Stimulated activated CD8-positive, alpha-beta memory T cell treated with anti-CD3 and anti-CD28 coated beads, Interleukin-7, amount 100 ng/mL, for 1 hour (primary cell): ENCODE measurements around the gene ANOS1.

Source experiments
- DNase-seq, 2 donors: peaks; one replicate each; pipeline ENCODE4 v3.0.0-alpha.2; 2020; ENCODE audit warnings: low read depth in 2 of 2

The ANOS1 gene

DNA sequence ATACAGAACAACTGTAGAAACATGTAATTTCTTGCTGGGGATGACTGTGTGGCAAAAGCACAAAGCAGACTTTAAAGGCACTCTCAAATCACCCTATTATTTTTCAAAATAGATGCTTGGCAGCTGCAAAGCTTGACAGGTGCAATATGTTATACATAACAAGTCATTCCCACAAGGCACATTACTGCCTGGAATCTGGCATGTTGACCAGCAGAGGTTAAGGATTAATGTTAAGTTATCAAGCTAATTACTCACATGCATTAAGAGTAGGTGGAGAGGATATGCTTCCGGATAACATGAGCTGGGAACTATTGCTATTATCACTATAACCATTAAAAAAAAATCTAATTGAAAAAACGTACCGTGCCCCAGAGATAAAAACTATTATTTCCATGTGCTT lies 17.8 kb downstream of the ANOS1 start:
- DNase-seq: no peak

GRCh38 chrX:8711401-8711800 lies 20.5 kb downstream of the ANOS1 start:
- DNase-seq: no peak

- no peak for DNase-seq
Observed at GRCh38 chrX:8704184-8704583, 27.8 kb downstream of the ANOS1 start.

DNA sequence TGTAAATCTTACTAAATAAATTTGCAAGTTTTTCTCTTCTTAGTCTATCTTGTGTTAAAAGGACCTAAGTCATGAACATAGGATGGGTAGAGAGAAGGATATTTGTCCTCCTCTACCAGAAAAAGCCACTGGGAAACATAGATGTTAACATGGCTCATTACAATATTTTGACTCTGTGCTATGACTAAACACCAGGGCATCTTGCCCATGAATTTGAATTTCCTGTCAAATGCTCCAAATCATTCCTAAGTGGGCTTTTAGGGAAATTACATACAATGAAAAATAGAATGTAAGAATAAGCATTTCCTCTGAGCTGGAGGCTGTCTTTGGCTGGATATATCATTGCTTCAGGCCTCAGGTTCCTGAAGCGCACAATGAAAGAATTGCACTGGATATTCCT lies 39.1 kb downstream of the ANOS1 start:
- no peak for DNase-seq

DNA sequence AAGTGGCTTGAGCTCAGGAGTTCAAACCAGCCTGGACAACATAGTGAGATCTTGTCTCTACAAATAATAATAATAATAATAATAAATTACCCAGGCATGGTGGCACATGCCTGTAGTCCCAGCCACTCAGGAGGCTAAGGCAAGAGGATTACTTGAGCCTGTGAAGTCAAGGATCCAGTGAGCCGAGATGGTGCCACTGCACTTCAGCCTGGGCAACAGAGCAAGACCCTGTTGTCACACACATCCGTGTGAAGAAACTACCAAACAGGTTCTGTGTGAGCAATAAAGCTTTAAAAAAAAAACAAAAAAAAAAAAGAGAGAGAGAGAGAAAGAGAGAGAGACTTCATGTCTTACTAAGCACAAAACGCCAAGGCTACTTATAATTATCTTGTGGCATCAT lies 42.5 kb downstream of the ANOS1 start:
- no peak for DNase-seq

- DNase-seq: no peak
Observed at GRCh38 chrX:8688776-8689175, 43.2 kb downstream of the ANOS1 start.

DNA sequence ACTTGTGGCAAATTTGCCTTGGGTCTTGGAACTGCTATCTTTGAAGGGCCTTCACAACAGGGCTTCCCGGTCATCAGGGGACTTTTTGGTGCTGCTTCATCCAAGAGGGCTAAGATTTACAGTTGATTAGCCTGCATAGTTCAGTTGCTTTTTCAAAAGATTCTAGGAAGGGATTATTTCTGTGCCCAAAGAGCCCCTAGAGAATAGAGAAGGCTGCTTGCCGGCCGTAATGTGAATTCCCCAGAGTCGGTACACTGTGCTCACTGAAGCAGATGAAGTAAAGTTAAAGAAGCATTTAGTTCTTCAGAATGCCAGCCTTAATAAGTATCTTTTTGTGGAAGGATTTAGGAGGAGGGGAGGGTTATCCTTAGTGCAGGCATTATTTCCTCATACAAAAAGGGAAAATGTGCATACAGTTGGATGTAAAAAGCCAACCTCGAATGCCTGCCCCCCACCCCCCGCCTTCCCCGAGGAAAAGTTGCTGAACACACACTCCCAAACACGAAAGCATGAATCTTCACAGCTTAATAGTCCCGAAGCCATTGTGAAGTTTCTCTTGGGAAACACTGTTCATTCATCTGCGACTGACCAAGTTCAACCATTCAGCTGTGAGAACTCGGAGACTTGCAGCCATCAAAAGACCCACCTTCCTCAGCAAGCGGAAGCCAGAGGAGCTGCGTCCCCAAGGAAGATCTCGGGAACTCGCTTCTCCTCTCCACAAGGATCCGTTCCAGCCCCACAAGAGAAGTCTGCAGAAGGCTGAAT lies 47.6 kb downstream of the ANOS1 start:
- DNase-seq: no peak

- DNase-seq: no peak
Observed at GRCh38 chrX:8683687-8684086, 48.2 kb downstream of the ANOS1 start.

DNA sequence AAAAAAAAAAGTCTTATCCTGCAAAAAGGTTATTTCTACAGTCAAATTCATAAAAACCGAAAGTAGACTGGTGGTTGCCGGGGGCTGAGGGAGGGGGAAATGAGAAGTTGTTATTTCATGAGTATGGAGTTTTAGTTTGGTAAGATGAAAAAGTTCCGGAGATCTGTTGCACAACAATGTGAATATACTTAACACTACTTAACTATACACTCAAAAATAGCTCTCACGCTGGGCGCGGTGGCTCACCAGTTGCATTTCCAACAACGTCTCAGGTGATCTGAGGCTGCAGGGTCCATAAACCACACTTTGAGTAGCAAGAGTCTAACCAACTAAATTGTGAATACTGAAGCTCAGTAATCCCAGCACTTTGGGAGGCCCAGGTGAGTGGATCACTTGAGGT lies 52.4 kb downstream of the ANOS1 start:
- DNase-seq: no peak

DNA sequence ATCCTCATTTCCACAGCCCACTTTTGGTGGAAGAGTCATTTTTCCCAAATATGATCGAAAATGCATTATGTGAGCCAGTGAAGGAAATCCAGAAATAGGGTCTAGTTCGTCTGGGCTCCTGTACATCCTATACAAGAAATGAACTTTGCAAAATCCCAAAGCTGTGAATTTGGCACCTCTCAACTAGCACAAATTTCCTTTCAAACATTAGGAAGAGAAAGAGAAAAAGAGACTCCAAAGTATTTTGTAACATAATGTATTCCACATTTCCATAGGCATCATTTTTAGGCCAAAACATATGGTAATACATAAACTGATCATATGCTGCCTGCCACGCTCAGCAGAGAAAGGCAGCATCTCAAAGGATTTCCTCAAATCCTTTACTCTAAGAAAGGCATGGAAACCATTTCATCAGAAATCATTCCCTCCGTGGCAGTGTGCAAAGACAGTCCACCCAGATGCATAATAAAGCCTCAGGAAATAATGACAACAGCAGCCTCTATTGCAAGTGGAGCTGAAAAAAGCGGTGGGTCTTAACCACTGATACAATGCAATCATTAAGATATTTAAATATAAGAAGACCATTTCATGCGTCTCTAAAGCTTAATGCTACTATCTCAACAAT lies 56.8 kb downstream of the ANOS1 start:
- DNase-seq: no peak

GRCh38 chrX:8673201-8673600 lies 58.7 kb downstream of the ANOS1 start:
- DNase-seq: no peak

- DNase-seq: no peak
Observed at GRCh38 chrX:8672176-8672575, 59.8 kb downstream of the ANOS1 start.

GRCh38 chrX:8668813-8669212 lies 63.1 kb downstream of the ANOS1 start:
- no peak for DNase-seq

GRCh38 chrX:8663325-8663724 lies 68.6 kb downstream of the ANOS1 start:
- DNase-seq: no peak

DNA sequence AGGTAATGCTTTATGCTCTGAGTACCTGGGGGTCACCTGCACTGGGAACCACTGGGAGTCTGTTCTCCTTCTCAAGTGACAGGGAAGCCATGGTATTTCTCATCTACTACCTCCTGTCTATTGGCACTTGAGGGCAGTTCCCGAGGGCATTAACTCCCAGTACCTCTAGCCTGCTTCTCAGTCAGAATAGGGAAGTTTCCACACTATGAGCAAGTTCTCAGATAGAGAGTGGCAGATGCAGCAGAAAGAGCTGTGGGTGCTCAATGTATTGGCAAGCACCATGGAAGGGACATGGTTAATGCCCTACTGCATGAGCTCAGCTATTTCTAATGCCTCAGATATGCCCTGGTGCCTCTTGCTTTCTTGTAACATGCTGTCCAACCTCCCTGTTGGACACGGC lies 74.1 kb downstream of the ANOS1 start:
- DNase-seq: no peak

DNA sequence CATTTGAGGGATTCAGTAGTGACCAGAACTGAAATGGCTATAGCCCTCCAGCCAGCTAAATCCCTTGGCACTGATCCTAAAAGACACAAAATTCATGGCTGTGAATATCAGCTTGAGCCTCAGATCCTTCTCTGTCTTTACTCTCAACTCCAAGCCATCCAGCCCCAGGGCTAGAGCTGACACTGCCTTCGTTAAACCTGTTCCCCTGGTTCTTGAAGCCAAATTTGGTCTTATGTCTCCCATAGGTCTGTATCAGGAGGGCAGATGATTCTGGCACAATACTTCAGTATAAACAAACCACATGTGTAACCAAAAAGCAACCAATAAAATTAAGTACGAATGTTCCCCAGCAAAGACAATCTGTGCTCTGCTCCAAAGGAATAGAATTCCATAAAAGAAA lies 78.0 kb downstream of the ANOS1 start:
- no peak for DNase-seq

DNA sequence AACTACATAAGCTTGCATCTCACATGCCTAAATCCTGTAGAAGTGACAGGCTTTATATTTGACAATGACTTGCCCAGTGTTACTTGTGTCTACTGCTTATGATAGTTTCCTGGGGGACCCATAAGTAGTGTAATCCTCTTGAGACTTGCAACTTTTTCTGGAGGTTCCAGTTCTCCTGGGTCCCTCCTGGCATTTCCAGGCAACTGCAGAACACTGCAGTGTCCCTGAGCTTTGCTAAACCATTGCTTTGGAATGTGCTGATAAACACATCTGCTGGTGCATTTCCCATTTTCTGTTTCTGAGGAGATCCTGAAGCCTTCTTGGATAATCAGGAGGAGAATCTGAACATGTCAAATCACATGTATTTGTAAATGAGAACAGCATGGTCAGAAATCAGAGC lies 82.0 kb downstream of the ANOS1 start:
- no peak for DNase-seq

DNA sequence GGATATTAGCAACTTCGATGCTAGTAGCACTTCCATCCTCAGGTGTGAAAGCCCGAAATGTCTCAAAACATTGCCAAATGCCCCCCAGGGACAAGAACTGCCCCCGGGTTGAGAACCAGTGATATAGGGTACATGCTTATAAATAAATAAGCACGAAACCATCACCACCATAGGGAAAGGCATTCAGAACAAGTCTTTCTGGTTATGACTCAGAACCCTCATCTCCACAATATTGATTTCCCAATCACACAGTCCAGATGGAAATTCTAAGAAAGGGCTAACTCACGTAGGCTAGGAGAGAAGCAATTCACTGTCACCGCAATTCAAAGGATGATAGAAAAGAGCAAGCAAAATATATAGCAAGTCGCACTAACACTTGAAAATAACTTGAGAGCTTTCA lies 84.8 kb downstream of the ANOS1 start:
- DNase-seq: no peak

DNA sequence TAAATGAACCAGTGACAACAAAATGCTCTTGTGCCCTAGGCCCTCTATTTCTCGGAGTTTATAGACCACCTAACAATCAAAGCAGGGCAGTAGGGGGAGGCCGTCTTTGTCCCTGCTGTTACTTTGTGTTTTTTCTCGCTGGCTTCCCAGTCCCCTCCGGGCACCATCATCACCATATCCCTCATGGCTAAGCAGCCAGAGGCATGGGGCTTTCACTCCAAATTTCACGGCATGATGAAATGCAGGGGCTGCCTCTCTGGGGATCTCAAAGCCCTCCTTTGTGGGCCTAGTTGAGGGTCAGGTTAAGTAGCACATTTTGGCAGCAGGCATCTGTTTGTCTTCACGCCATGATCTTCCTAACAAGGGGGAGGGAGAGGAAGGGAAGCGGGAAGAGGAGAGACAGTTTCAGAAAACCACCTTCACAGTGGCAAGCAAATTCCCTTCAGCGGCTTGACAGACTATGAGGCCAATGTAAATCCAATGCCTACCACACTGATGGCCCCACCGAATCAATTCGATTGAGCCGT lies 91.9 kb downstream of the ANOS1 start:
- no peak for DNase-seq

- DNase-seq: no peak
Observed at GRCh38 chrX:8636497-8636896, 95.4 kb downstream of the ANOS1 start.

DNA sequence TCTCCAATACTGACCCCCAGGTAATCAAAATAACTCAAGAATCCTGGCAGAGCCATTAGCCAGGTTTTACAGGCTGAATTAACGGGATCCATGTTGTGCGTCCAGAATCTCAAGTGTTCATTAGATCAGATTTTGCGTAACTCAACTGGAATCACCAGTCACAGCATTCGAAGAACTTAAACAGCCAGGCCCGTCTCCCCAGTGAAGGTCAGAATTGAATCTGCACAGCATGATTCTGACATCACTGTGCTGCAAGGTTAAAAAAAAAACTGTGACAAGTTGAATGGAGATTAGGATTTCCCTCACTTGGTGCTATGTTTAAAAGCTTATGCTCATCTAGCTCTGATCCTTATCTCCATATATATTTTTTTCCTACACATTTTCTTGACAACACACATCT lies 96.1 kb downstream of the ANOS1 start:
- no peak for DNase-seq

DNA sequence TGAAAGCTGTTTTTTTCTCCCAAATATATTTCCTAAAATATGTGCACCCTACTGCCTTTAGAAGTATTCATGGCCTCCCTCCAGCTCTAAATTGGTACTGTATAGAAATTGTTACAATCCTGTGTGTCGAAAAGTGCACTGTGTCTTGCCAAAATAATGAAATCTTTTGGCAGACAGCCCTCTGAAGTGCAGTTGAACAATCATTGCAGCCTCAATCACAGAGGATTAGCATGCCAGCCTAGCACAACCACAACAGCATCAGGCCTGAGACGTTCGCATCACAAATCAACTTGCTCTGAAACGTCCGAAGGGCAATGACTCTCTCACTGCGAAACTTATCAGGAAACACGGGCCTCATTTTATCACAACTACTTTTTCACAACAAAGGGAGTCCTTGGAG lies 99.0 kb downstream of the ANOS1 start:
- DNase-seq: no peak

GRCh38 chrX:8629871-8630270 lies 102.1 kb downstream of the ANOS1 start:
- DNase-seq: no peak

GRCh38 chrX:8627796-8628195 lies 104.1 kb downstream of the ANOS1 start:
- DNase-seq: no peak
